Liver (tissue), 9 donors: Measurements from ENCODE around the gene SMAP2. TPM values are rescaled to one million over a fixed set of nuclear protein-coding genes. Genes with fewer than 3 reads are reported as not detected.

Experiments used
- DNase-seq: peaks from one replicate; pipeline ENCODE4 v3.0.0-alpha.2; 2017; ENCODE audit warnings: low spot score
- H3K27ac ChIP-seq, 2 donors: one replicate each; pipeline ENCODE4 v1.7.0; 2013; ENCODE audit warnings: inconsistent platforms in 2 of 2, low read length in 2 of 2, control low read depth in 1 of 2, low read depth in 1 of 2, mild to moderate bottlenecking in 1 of 2
- H3K27me3 ChIP-seq, 4 donors: one replicate each; pipeline versions ENCODE4 v1.6.1 to v1.7.0; 2013; ENCODE audit warnings: low read length in 3 of 4, inconsistent platforms in 1 of 4, mild to moderate bottlenecking in 1 of 4, moderate library complexity in 1 of 4; ENCODE audit not compliant: control insufficient read depth in 4 of 4, insufficient read depth in 4 of 4
- H3K36me3 ChIP-seq, 4 donors: one replicate each; pipeline versions ENCODE4 v1.6.1 to v1.7.0; 2013; ENCODE audit warnings: low read length in 3 of 4, mild to moderate bottlenecking in 3 of 4, low read depth in 1 of 4, moderate library complexity in 1 of 4; ENCODE audit not compliant: control insufficient read depth in 4 of 4, insufficient read depth in 3 of 4
- H3K4me1 ChIP-seq, 4 donors: one replicate each; pipeline versions ENCODE4 v1.6.1 to v1.7.0; 2013; ENCODE audit warnings: low read length in 3 of 4, mild to moderate bottlenecking in 3 of 4, moderate library complexity in 1 of 4; ENCODE audit not compliant: control insufficient read depth in 4 of 4, insufficient read depth in 4 of 4
- H3K4me3 ChIP-seq, 3 donors: one replicate each; pipeline versions ENCODE4 v1.6.1 to v1.7.0; 2013; ENCODE audit warnings: low read length in 3 of 3, control low read depth in 1 of 3, low read depth in 1 of 3, mild to moderate bottlenecking in 1 of 3
- H3K9ac ChIP-seq, 2 donors: one replicate each; pipeline ENCODE4 v1.7.0; 2013; ENCODE audit warnings: low read length in 2 of 2, mild to moderate bottlenecking in 2 of 2, moderate library complexity in 2 of 2, control low read depth in 1 of 2, low read depth in 1 of 2
- H3K9me3 ChIP-seq, 4 donors: one replicate each; pipeline versions ENCODE4 v1.6.1 to v1.7.0; 2013; ENCODE audit warnings: low read length in 3 of 4; ENCODE audit not compliant: control insufficient read depth in 4 of 4
- ATF3 ChIP-seq: IDR thresholded peaks from 2 replicates; pipeline ENCODE4 v1.6.1; 2016; ENCODE audit warnings: antibody characterized with exemption
- CTCF ChIP-seq: fragments of 150-350 bp; IDR thresholded peaks from 2 replicates; pipeline ENCODE4 v1.5.1; 2017; ENCODE audit warnings: improper control_type of control experiment, low read depth, low read length; ENCODE audit not compliant: missing input control
- EGR1 ChIP-seq, 2 donors: IDR thresholded peaks; 2 replicates each; pipeline ENCODE4 v1.6.1; 2016 to 2018; ENCODE audit warnings: antibody characterized with exemption in 2 of 2, low read depth in 2 of 2
- FOXA1 ChIP-seq: IDR thresholded peaks from 2 replicates; pipeline ENCODE4 v1.6.1; 2016; ENCODE audit warnings: antibody characterized with exemption
- FOXA2 ChIP-seq: IDR thresholded peaks from 2 replicates; pipeline ENCODE4 v1.6.1; 2016; ENCODE audit warnings: antibody characterized with exemption
- GABPA ChIP-seq, 2 donors: IDR thresholded peaks in 1 of 2; conservative IDR thresholded peaks in 1 of 2; 2 replicates each; pipeline ENCODE4 v1.6.1; 2016; ENCODE audit warnings: antibody characterized with exemption in 2 of 2, mild to moderate bottlenecking in 1 of 2, moderate library complexity in 1 of 2
- HNF4A ChIP-seq, 2 donors: conservative IDR thresholded peaks; 2 replicates each; pipeline ENCODE4 v1.6.1; 2016; ENCODE audit warnings: antibody characterized with exemption in 2 of 2, mild to moderate bottlenecking in 2 of 2
- HNF4G ChIP-seq: IDR thresholded peaks from 2 replicates; pipeline ENCODE4 v1.6.1; 2016; ENCODE audit warnings: antibody characterized with exemption
- JUND ChIP-seq, 2 donors: IDR thresholded peaks; 2 replicates each; pipeline ENCODE4 v1.6.1; 2016; ENCODE audit warnings: antibody characterized with exemption in 2 of 2
- MAX ChIP-seq: IDR thresholded peaks from 2 replicates; pipeline ENCODE4 v1.6.1; 2016; ENCODE audit warnings: antibody characterized with exemption
- NR2F2 ChIP-seq: IDR thresholded peaks from 2 replicates; pipeline ENCODE4 v1.6.1; 2016; ENCODE audit warnings: antibody characterized with exemption
- RAD21 ChIP-seq, 2 donors: IDR thresholded peaks; 2 replicates each; pipeline ENCODE4 v1.6.1; 2016; ENCODE audit warnings: antibody characterized with exemption in 2 of 2, mild to moderate bottlenecking in 2 of 2
- REST ChIP-seq: IDR thresholded peaks from 2 replicates; pipeline ENCODE4 v1.6.1; 2016; ENCODE audit warnings: antibody characterized with exemption, mild to moderate bottlenecking
- RXRA ChIP-seq, 2 donors: IDR thresholded peaks; 2 replicates each; pipeline ENCODE4 v1.6.1; 2017 to 2018; ENCODE audit warnings: antibody characterized with exemption in 2 of 2, mild to moderate bottlenecking in 1 of 2
- SP1 ChIP-seq: IDR thresholded peaks from 2 replicates; pipeline ENCODE4 v1.6.1; 2018; ENCODE audit warnings: antibody characterized with exemption, mild to moderate bottlenecking
- TAF1 ChIP-seq: conservative IDR thresholded peaks from 2 replicates; pipeline ENCODE4 v1.6.1; 2016; ENCODE audit warnings: antibody characterized with exemption, mild to moderate bottlenecking
- YY1 ChIP-seq: IDR thresholded peaks from 2 replicates; pipeline ENCODE4 v1.6.1; 2016; ENCODE audit warnings: antibody characterized with exemption, mild to moderate bottlenecking
- ZBTB33 ChIP-seq: IDR thresholded peaks from 2 replicates; pipeline ENCODE4 v1.6.1; 2016; ENCODE audit warnings: antibody characterized with exemption
- WGBS: extraction: QIAGEN DNeasy Blood & Tissue Kit; methylation state at CpG from one replicate; pipeline ENCODE4 v1.1.7; 2013; 5-methylcytosine and 5-hydroxymethylcytosine counted together
- polyA plus RNA-seq, 2 donors: library from polyadenylated mRNA; stranded (reverse) in 1 of 2; unstranded in 1 of 2; fragments of 200-250 nt in 1 of 2; fragments of >200 nt in 1 of 2; fragmentation: Nextera tagmentation in 1 of 2; extraction: Ambion mirVana in 1 of 2; gene quantifications; one replicate each; pipeline versions ENCODE4 v1.2.1 to v1.2.3, GENCODE V29; 2013 to 2015
- total RNA-seq, 2 donors: library from RNA; depleted of rRNA; stranded (reverse); fragments of >200 nt; gene quantifications; one replicate each; pipeline ENCODE4 v1.2.3, GENCODE V29; 2014
- donor health status: healthy.
- donor health status: healthy.
- donor health status: healthy.
- donor health status: healthy.
- donor health status: healthy.

The SMAP2 gene
- total and polyA plus RNA-seq, 4 donors = 20.0 to 36.8 (median 29.8) TPM

- 79% methylated on average over 3 of the region's 3 CpGs for WGBS
- H3K36me3 ChIP-seq = no peaks in the 10 kb centered on the region
- H3K27ac ChIP-seq = peak overlapping the region in 1 of 2 donors; percentile 14
- H3K9ac ChIP-seq = no peak overlapping the region
- no peak for DNase-seq
- no peak overlapping the region for H3K4me3 ChIP-seq
- peaks cover 18 to 60% (median 45%) of the 10 kb centered on the region in 4 donors for H3K4me1 ChIP-seq
- no peaks in the 10 kb centered on the region for H3K27me3 ChIP-seq
- TF ChIP-seq FOXA2 (no peak), RAD21 (IDR thresholded peaks at IDR 0.05) (peak in 1 of 2 donors; percentile 8)
- no peaks in the 10 kb centered on the region for H3K9me3 ChIP-seq
Observed at GRCh38 chr1:40393173-40393572, 19.6 kb downstream of the SMAP2 start.

- Histone ChIP-seq H3K27me3 (no peaks in the 10 kb centered on the region), H3K9me3 (no peaks in the 10 kb centered on the region), H3K4me1 (peaks cover 15 to 48% (median 35%) of the 10 kb centered on the region in 4 donors), H3K36me3 (no peaks in the 10 kb centered on the region), H3K27ac (peak overlapping the region; percentile 42 to 53), H3K4me3 (no peak overlapping the region), H3K9ac (no peak overlapping the region)
- WGBS = 87% methylated on average over 3 of the region's 3 CpGs
- no peak for TF ChIP-seq TAF1
- peak in 1 of 2 donors; percentile 12 for TF ChIP-seq GABPA (IDR thresholded peaks at IDR 0.05 in 1 of 2, conservative IDR thresholded peaks at IDR 0.05 in 1 of 2)
- DNase-seq = no peak
Observed at GRCh38 chr1:40394491-40395172, 21.1 kb downstream of the SMAP2 start.

GRCh38 chr1:40395190-40396175 lies 22.0 kb downstream of the SMAP2 start:
- no peaks in the 10 kb centered on the region for H3K36me3 ChIP-seq
- TF ChIP-seq RAD21 (IDR thresholded peaks at IDR 0.05) (no peak), RXRA (IDR thresholded peaks at IDR 0.05) (no peak), MAX (no peak), FOXA2 (no peak), NR2F2 (no peak), EGR1 (IDR thresholded peaks at IDR 0.05; ENCODE audit: low read depth in 2 of 2) (no peak), FOXA1 (no peak), GABPA (IDR thresholded peaks at IDR 0.05 in 1 of 2, conservative IDR thresholded peaks at IDR 0.05 in 1 of 2) (no peak), YY1 (no peak), CTCF (no peak), JUND (IDR thresholded peaks at IDR 0.05) (no peak), REST (no peak), HNF4A (conservative IDR thresholded peaks at IDR 0.05) (no peak), ZBTB33 (no peak), HNF4G (no peak), TAF1 (no peak), ATF3 (no peak), SP1 (no peak)
- no peaks in the 10 kb centered on the region for H3K27me3 ChIP-seq
- no peak overlapping the region for H3K9ac ChIP-seq
- H3K27ac ChIP-seq = peak overlapping the region; percentile 45 to 65
- WGBS = 57% methylated on average over 3 of the region's 3 CpGs
- no peaks in the 10 kb centered on the region for H3K9me3 ChIP-seq
- no peak overlapping the region for H3K4me3 ChIP-seq
- peaks cover 18 to 50% (median 38%) of the 10 kb centered on the region in 4 donors for H3K4me1 ChIP-seq
- DNase-seq = no peak
